NB4 (cell line): ENCODE data around the gene GATD1.

Source experiments
- DNase-seq: peaks from one replicate; pipeline ENCODE4 v3.0.0; 2010; ENCODE audit warnings: low read depth
- H3K4me3 ChIP-seq: one replicate; pipeline ENCODE4 v1.5.1; 2011; ENCODE audit warnings: mild to moderate bottlenecking, low read depth, low read length, moderate library complexity
- CTCF ChIP-seq: IDR thresholded peaks from one replicate; pipeline ENCODE4 v1.5.1; 2012; ENCODE audit warnings: low read depth, low read length
- MYC ChIP-seq: IDR thresholded peaks from 2 replicates; pipeline ENCODE4 v1.6.1; 2011; ENCODE audit warnings: low read depth, low read length
- POLR2A ChIP-seq: IDR thresholded peaks from 2 replicates; pipeline ENCODE4 v1.6.1; 2011; ENCODE audit warnings: mild to moderate bottlenecking; ENCODE audit not compliant: insufficient read length; ENCODE audit errors: extremely low read depth
- TF ChIP-seq, protein P1 (sequence below): IDR thresholded peaks from 2 replicates; pipeline ENCODE4 v1.6.1; 2011; ENCODE audit warnings: low read depth, low read length

GATD1 gene

DNA sequence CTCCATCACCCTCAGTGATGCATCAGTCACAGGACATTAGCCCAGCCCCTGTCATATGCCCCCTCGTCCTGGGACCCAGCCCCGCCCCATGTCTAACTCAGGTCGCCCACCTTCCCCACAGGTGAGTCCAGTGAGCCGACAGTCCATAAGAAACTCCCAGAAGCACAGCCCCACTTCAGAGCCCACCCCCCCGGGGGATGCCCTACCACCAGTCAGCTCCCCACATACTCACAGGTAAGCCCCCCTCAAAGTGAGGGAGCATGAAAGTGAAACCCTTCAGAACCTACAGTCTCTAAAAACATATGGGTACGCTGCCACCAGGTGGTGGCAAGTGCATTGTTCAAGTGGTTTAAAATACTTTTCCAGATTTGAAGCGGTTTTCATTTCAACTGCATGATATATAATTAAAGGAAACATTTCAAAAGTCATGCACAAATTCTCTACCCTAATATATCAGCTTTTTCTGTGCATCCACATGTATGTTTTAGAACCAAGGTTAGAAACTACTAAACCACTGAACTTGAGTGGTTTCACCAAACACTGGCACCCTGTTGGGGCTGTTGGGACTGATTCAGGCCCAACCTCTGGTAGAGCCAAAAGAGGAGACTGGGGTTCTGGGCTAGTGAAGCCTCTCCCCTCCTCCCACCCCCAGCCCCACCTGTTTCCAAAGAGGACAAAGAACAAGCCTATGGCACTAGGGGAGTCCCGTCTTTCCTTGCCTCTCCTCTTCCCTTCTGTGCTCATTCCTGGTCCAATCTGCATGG lies 54.0 kb downstream of the GATD1 start:
- peak; percentile 72 for DNase-seq
- TF ChIP-seq CTCF, result peak; percentile 52
- TF ChIP-seq POLR2A, result no peak
- no peak overlapping the region for H3K4me3 ChIP-seq

- no peak for DNase-seq
- no peak overlapping the region for H3K4me3 ChIP-seq
- TF ChIP-seq MYC (no peak), CTCF (no peak)
- TF ChIP-seq, protein P1, sequence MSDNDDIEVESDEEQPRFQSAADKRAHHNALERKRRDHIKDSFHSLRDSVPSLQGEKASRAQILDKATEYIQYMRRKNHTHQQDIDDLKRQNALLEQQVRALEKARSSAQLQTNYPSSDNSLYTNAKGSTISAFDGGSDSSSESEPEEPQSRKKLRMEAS, result no peak
These were observed 54.9 kb downstream of the GATD1 start for GRCh38 chr11:722346-722811.

DNA sequence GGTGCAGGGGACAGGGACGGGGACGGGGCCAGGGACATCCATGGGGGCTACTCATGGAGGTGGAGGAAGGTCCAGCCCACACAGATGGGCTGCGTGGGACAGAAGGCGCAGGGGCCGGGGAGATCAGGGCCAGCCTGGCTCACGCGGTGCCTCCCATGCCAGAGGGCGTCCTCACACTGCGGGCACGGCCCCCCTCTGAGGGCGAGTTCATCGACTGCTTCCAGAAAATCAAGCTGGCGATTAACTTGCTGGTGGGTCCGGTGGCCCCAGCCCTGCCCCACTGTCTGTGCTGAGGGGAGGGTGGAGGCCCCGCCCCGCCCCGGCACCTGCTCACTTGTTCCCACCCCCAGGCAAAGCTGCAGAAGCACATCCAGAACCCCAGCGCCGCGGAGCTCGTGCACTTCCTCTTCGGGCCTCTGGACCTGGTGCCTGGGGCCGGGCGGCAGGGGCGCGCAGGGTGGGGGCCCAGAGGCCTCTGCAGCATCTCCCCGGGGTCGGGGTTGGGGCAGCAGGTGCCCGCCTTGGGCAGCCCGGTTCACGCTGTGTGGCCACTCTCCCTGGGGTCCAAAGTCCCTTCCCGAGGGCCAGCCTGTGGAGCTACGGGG lies 55.4 kb downstream of the GATD1 start:
- no peak overlapping the region for H3K4me3 ChIP-seq
- TF ChIP-seq MYC, result no peak
- TF ChIP-seq, protein P1, result no peak
- no peak for TF ChIP-seq POLR2A
- TF ChIP-seq CTCF, result no peak
- peak; percentile 66 for DNase-seq

- DNase-seq, result no peak
- H3K4me3 ChIP-seq, result no peak overlapping the region
- TF ChIP-seq, protein P1, result no peak
- TF ChIP-seq MYC (no peak), POLR2A (no peak), CTCF (no peak)
These were observed 56.0 kb downstream of the GATD1 start for GRCh38 chr11:721247-721740.

- no peak overlapping the region for H3K4me3 ChIP-seq
- no peak for TF ChIP-seq POLR2A
- no peak for TF ChIP-seq MYC
- TF ChIP-seq CTCF, result no peak
- TF ChIP-seq, protein P1, result no peak
- no peak for DNase-seq
These were observed 56.5 kb downstream of the GATD1 start for GRCh38 chr11:720642-721246.
